HPDE6-E6E7 (cell line): ENCODE results near the gene SLCO1A2.
A peak's percentile ranks its signal among the peaks of the same experiment; 100 is the strongest.

Experiments used
- DNase-seq: peaks from one replicate; pipeline ENCODE4 v3.0.0; 2011; ENCODE audit warnings: missing footprints; ENCODE audit errors: extremely low spot score

SLCO1A2 gene

DNA sequence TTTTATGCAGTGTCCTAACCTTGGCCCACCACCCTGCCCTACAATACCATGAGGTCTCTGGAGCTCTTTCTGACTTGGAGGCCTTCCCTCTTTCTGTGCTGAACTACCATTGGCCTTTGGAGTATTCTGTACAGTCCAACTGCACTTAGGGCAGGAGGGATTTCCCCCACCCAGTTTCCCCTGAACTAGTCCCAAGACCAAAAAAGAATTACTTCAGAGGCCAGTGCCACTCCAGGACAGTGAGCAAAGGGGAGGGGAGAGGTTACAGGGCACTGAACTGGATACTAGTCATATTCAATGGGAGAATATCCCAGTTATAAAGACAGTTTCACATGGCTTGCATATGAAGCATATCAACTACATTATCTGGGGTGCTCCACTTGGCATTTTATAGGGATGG lies 6.1 kb downstream of the SLCO1A2 start:
- DNase-seq = no peak

DNA sequence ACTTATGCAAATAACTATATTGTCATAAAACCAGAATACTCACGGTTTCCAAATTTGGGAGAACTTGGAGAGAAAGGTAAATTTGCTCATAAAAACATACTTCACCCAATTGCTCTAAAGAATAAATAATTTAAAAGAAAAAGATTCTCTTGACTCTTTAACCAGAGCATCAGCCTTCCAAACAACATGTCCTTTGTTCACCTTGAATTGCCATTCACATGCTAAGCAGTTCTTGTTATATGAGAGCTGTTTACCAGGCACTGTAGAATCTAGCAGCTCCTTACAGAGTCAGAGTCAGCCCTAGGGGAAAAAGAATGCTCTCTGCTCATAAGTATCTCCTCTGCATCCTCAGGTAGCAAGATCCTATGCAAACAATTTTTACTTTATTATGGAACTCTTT lies 10.2 kb downstream of the SLCO1A2 start:
- no peak for DNase-seq

DNA sequence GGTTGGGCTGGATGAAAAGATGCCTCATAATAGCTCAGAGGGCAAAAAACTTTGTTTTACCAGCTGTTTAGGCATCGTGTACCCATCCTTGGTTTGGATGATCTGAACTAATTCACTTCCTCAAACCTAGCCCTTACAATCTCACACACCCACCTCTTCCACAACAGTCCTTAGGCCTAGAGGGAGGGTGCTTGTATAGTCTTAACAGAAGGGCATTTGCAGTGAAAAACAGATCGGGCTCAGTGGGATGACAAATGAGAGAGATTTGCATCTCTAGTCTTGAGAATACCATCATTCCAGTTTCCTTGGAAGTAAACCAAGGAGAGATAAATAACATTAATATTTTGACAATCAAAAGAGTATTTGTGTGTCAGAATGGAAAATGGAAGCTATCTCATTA lies 11.0 kb downstream of the SLCO1A2 start:
- DNase-seq = no peak

DNA sequence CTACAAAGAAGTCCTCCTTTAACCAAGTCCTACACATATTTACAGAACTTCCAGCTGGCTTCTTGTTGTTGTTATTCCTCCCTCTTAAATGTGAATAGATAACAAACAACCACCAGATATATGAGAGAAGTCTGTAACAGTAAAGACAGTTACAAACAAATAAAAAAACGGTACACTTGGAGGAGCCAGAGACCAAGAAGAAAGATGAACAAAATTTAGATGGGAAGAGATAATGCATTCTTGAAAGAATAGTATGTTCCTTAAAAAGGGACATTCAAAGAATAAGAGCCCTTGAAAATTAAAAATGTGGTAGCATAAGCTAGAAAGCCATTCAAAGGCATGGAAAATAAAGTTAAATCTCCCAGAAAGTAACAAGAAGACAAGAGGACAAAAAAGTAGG lies 25.9 kb downstream of the SLCO1A2 start:
- DNase-seq = no peak

DNA sequence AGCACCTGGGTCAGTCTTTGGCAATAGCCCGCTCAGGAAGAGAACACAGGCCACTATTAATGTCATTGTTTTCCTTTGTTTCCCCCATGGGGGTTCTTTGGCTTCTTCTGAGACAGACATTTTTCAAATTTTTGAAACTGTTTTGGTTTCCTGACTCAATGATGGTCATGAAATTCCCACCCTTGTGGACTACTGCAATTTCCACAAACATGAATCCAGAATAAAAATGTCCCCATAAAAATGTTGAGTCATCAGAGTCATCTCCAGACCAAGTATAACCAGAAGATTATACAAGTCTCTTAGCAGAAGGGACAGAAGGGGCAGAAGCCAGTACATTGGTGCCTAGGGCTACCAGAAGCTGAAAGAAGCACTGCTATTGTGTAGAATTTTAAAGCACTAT lies 29.1 kb downstream of the SLCO1A2 start:
- DNase-seq = no peak

DNA sequence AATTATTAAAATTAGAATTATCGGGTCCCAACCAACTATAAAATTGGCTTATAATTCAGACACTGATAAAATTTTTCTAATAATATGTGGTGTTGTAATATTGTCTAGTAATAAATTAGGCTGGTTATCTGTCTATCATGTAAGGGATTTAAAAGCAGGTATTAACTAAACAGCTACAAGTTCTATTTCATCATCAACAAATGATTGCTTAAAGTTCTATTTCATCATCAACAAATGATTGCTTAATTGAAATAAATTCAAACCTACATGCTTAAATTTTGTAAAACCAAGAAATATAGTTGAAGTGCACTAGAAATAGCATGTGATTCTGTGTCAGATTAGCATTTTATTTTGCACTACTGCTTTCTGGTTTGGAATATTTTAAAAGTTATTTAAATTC lies 34.1 kb downstream of the SLCO1A2 start:
- DNase-seq = no peak

DNA sequence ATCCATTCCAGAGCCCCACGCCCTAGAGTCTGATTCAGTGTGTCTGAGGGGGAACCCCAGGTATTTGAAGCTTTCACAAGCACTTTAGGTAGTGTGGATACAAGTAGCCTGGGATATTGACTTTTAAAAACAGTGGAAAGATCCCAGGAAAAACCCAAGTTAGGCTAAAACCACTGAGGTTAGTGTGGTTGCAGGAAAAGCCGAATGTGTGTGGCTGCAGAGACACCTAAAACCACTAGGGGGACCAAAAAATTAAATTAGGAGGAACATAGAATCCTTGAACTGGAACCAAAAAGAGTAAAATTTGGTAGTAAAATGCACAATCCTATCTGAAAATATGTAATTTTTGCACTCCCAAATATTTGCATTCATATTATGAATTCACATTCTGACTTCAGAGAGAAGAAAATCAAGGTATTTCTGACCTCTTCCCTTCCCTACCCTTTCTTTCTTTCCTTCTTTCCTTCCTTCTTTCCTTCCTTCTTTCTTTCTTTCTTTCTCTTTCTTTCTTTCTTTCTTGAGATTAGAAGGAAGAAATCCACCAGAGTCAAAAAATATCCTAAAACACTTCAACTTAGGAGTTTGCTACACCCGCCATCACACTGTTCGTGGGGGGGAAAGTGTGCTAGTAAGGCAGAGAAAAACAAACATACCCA lies 37.8 kb downstream of the SLCO1A2 start:
- DNase-seq = peak; percentile 5

DNA sequence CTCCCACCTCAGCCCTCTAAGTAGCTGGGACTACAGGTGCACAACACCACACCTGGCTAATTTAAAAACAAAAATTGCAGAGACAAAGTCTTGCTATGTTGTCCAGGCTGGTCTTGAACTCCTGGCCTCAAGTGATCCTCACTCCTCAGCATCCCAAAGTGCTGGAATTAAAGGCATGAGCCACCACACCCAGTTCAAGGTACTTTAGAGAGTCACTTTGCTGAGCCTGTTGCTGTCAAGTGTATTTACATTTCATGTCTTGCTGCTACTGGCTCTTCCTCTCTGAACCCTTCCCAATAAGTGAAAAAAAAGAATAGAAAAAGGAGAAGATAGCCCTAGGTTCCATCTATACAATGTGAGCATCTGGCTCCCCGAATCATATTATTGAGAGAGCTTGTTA lies 38.4 kb downstream of the SLCO1A2 start:
- no peak for DNase-seq

DNA sequence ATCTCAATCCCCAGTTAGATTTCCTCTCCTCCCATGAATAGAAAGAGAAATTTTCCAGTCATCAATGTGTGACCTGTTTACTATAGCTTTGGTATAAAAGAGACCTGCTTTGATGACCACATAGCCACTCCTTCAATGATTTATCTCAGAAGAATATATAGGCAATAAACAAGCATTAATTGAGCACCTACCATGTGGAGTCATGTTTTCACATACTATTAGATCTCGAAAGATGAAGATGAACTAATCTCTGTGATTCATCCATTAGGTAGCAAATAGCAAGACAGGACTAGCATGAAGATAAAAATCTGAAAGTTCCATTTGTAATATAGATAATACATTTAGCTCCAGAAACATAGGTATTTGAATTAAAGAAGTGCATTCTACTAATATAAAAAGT lies 40.5 kb downstream of the SLCO1A2 start:
- no peak for DNase-seq

DNA sequence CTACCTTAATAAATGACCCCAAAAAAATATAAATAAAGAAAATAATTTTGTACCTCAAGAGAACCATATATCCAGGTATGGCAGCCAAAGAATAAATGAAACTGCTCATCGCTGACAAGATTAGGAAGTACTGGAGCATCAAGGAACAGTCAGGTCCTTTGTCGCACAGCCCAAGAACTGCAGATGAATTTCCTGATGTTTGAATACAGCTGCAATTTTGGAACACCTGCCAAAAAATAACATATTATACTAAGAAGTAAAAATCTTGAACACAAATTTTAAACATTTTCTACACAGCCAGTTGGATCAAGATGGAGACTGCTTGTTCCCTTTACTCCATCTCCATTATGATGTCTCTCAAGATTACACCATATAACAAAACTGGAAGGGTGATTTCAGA lies 42.6 kb downstream of the SLCO1A2 start:
- no peak for DNase-seq

DNA sequence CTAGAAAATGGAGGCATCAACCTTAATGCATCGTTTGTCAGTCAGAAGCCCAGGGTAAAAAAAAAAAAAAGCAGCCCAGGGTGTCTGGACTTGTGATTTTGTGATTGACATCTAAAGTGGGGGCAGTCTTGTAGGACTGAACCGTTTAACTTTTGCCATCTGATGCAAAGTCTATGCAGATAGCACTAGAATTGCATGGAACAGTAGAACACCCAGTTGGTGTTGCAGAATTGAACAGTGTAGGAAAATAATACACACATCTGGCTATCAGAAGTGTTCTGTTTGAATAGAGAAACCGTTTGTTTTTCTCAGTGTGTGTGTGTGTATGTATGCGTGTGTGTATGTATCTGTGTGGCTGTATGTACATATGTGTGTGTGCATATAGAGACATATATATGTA lies 45.0 kb downstream of the SLCO1A2 start:
- DNase-seq = no peak

DNA sequence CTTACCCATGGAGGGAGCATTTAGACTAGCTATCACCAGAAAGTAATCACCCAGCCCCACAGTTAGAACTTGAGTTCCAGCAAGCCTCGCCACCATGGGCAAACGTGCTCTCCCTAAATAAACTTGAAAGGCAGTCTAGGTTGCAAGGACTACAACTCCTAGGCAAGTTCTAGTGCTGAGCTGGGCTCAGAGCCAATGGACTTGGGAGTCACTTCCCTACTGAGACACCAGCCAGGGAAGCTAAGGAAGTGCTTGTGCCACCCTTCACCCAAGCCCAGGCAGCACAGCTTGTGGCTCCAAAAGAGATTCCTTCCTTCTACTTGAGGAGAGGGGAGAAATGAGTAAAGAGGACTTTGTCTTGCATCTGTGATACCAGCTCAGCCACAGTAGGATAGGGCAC lies 57.9 kb downstream of the SLCO1A2 start:
- no peak for DNase-seq

DNA sequence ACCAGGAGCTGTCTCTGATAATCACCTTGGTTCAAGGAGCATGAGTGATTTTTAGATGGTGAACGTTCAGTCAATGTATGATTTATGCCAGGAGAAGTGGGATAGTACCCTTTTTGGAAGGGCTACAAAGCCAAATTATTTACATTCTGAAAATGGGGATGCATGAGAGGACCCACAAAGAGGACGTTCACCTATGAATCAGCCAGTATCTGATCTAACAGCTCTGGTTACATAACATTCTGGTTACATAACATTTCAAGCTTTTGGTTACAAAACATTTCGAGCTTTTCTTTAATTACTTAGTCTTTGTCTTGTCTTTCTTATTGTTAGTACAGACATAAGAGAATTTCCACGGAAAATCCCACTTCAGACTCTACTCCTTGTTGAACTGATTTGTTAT lies 68.8 kb downstream of the SLCO1A2 start:
- DNase-seq = no peak

DNA sequence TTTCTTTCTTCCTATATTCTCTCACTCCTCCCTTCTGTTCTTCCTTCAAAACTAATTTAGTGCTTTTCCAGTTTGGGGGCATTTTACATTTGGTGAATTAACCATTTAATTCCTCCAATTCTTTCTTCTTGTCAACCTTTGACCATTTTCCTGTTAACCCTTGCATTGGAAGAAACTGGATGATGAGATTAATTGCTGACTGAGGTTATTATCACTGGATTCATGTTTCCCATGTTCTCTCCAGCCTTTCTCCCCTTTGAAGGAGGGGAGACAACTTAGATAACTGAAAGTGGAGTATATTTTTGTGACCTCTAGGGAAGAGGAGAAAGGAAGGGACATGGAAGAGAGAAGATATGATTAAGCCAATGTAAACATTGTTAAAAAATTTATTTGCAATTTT lies 70.5 kb downstream of the SLCO1A2 start:
- DNase-seq = no peak

DNA sequence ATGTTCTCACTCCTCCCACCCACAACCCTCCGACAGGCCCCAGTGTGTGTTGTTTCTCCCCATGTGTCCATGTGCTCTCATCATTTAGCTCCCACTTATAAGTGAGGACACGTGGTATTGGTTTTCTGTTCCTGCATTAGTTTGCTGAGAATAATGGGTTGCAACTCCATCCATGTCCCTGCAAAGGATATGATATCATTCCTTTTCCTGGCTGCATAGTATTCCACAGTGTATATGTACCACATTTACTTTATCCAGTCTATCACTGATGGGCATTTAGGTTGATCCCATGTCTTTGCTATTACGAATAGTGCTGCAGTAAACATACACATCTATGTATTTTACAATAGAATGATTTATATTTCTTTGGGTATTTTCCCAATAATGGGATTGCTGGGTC lies 77.5 kb downstream of the SLCO1A2 start:
- no peak for DNase-seq

DNA sequence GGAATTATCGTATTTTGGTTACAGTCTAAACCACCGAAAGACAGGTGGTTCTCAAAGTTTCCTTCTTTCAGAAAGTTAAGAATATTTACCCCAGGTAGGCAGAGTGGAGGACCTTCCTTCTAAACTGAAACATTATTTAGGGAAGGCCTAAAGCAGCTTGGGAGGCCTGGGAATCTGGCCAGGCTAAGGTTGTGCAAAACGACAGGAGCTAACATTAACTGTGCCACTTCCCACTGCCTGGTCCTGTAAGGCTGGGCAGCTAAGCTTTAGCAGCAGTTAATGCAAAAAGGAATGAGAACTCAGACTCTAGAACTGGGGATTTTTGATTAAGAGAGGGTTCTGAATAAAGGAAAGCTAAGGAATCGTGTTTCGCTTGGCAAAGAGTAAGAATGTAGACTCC lies 82.6 kb downstream of the SLCO1A2 start:
- DNase-seq = no peak

DNA sequence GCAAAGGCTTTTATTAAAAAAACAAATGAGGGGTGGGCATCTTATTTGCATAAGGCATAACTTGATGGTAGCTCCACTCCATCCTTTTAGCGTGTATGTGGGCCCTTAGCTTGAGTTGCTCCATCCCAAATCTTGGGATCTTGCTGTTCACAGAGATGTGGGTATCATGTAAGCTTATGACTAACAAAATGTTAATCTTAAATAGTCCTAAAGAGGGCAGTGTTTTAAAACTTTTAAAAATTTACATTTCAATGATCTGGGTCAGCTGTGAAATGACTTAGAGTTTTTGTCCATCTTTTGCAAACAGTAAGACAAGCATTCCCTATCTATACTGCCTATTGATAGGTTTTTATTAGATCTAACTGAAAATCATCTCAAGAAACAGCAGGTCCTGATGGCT lies 86.0 kb downstream of the SLCO1A2 start:
- DNase-seq = no peak

DNA sequence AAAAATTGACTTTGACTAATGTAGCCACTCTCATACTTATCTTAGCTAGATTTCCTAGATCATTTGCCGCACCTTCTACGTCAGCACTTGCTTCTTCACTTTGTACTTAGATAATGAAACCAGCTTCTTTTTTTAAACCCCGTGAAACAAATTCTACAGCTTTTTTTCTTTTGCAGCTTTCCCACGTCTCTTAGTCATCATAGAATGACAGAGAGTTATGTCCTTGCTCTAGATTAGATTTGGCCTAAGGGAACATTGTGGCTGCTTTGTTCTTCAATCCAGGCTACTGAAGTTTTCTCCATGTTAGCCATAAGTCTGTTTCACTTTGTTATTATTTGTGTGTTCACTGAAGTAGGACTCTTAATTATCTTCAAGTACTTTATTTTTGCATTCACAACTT lies 94.9 kb downstream of the SLCO1A2 start:
- DNase-seq = no peak

DNA sequence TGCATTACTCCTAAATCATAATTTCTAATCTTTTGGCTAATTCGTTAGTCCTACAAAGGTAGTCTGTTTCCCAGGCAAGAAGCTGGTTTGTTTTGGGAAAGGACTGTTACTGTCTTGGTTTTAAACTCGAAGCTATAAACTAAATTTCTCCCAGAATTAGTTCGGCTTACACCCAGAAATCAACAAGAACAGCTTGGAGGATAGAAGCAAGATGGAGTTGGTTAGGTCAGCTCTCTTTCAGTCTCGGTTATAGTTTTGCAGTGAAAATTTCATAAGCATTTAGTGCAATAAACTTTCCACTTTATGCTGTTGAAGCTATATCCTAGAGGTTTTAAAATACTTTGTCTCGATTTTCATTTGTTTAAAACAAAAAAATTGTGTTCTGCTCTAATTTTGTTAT lies 100.3 kb downstream of the SLCO1A2 start:
- DNase-seq = no peak

DNA sequence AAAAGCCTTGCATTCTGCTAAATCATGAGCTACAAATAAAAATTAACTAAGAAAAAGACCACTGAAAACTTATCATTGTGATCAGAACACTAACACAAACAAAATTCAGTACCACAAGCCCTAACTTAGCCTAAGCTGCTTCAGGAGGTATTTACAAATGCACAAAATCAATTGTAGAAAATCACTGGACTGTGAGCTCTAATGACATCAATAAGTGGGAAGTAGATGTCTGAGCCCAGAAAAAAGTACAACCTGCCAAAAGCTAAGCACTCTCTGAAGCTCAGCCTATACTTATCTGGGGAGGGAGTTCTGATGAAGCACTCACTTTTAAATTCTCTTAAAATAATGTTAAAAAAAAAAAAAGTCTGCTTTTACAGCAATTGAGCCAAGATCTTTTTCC lies 110.8 kb downstream of the SLCO1A2 start:
- DNase-seq = no peak

DNA sequence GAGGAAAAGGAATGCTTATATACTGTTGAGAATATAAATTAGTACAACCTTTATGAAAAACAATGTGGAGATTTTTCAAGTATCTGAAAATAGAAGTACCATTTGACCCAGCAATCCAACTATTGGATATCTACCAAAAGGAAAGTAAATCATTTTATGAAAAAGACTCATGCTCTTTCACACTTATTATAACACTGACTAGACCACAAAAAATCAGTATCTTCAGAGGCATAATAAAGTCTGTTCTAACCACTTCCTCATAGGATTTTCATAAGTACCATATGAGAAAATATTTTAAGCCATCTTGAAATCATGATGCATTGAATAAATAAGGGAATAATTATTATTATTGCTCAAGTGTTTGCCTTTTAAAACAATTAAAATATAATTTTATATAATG lies 112.9 kb downstream of the SLCO1A2 start:
- no peak for DNase-seq

DNA sequence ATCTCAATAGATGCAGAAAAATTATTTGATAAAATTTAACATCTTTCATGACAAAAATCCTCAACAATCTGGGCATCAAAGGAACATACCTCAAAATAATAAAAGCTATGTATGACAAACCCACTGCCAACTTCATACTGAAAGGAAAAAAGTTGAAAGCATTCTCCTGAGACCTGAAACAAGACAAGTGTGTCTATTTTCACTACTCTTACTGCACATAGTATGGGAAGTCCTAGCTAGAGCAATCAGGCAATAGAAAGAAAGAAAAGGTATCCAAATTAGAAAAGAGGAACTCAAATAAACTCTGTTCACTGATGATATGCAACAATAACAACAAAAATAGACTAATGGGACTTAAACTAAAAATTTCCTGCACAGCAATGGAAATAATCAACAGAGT lies 113.6 kb downstream of the SLCO1A2 start:
- DNase-seq = no peak

DNA sequence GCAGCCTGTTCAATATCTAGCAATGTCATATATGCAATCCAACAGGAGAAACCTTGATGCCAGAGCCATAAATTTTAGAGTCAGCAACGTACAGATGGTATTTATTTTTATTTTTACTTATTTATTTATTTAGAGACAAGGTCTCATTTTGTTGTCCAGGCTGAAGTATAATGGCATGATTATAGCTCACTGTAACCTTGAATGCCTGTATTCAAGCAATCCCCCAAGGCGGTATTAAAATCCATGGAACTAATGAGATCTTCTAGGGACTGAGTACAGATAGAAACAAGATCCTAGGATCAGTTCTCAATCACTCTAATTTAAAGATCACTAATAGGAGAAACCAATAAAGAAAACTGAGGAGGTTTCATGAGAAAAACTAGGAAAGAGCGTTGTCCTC lies 114.5 kb downstream of the SLCO1A2 start:
- no peak for DNase-seq

DNA sequence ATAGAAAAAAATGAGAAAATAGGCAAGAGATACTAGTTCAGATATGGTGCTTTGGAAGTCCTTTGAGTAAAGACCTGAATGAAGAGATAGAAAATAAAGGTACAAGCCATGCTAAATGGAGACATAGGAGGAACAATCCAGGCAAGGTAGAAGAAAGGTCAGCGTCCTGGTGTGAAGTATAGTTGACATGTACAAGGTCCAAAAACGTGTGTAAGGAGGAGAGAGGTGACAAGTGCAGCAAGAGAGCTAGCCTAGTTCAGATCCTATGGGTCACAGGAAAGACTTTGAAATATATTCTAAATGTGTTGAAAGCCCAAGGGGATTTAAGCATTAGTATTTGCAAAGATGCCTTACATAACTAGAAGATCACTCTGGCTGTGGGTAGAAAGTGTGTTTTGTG lies 115.5 kb downstream of the SLCO1A2 start:
- DNase-seq = no peak
